ENCODE data around the gene DNMT3A. TPM values are rescaled to one million over a fixed set of nuclear protein-coding genes. Genes with fewer than 3 reads are reported as not detected.
A peak's percentile ranks its signal among the peaks of the same experiment; 100 is the strongest.

DNMT3A gene
- total RNA-seq, 4 donors from 2014 or later: 16.1 to 33.7 (median 21.0) TPM

DNA sequence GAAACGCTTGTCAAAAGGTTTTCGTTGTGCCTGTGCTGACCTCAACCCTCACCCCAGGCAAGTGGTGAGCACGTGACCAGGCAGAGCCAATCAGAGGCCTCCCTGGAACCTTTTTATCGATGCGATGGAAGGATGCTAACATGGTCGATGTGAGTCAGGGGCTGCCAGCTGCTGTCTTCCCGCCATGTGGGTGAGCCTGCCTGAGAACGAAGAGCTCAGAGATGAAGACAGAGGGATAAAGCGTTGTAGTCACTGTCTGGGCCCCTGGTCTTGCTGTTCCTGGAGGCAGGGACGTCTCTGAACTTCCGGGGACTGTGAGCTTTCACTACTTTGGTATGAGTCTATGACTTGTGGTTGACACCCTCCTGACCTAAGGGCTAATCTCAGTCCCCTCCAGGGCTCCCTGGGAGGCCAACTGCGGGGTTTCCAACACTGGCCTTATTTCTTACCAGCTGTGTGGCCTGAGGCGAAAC is 18.6 kb downstream of the DNMT3A start:
- in situ Hi-C loops (cut with MboI; ENCODE audit: low pct_ligation_motif_present in 1 of 4, low pct_unique_long_range_greater_than_20kb in 1 of 4, low sequenced_read_pairs in 3 of 4): no loop called here
- intact Hi-C loops (cut with DNase I; ENCODE audit: low total_unique reads): no loop called here
- H3K36me3 ChIP-seq: no peaks in the 10 kb centered on the region
- H3K27me3 ChIP-seq: no peaks in the 10 kb centered on the region
- TF ChIP-seq POLR2AphosphoS5 (IDR thresholded peaks at IDR 0.05) (no peak), POLR2A (IDR thresholded peaks at IDR 0.05) (no peak)
- H3K9me3 ChIP-seq: no peaks in the 10 kb centered on the region
- peak overlapping the region in 3 of 4 donors; percentile 20 to 38 (median 23) for H3K27ac ChIP-seq
- DNase-seq: no peak
- peaks cover 3 to 34% (median 14%) of the 10 kb centered on the region in 4 donors for H3K4me1 ChIP-seq
- H3K4me3 ChIP-seq: peak overlapping the region in 1 of 4 donors; percentile 8
- 78 to 80% methylated on average over 6 to 13 of the region's 13 CpGs for WGBS, 2 donors (ENCODE audit: low coverage in 1 of 2)

DNA sequence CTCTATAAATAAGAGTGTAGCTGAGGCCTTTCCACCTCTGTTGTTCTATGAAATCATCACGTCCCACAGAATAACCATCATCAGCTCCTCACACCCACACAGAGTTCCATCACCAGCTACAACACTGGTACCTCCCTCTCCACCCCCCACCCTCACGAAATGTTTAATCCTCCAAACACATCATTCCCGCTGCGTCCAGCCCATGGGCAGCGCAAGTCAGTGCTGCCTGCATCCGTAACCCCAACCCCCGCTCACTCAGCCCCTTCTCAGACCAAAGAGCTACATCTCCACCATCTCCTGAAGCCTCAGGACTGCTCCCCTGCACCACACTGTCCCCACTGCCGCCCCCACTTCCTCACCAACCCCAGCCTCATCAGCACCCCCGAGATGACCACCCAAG is 19.4 kb downstream of the DNMT3A start:
- no peak for TF ChIP-seq EP300 (IDR thresholded peaks at IDR 0.05; ENCODE audit: low read depth)
- no peak for TF ChIP-seq POLR2A (IDR thresholded peaks at IDR 0.05)
- TF ChIP-seq, protein P1, sequence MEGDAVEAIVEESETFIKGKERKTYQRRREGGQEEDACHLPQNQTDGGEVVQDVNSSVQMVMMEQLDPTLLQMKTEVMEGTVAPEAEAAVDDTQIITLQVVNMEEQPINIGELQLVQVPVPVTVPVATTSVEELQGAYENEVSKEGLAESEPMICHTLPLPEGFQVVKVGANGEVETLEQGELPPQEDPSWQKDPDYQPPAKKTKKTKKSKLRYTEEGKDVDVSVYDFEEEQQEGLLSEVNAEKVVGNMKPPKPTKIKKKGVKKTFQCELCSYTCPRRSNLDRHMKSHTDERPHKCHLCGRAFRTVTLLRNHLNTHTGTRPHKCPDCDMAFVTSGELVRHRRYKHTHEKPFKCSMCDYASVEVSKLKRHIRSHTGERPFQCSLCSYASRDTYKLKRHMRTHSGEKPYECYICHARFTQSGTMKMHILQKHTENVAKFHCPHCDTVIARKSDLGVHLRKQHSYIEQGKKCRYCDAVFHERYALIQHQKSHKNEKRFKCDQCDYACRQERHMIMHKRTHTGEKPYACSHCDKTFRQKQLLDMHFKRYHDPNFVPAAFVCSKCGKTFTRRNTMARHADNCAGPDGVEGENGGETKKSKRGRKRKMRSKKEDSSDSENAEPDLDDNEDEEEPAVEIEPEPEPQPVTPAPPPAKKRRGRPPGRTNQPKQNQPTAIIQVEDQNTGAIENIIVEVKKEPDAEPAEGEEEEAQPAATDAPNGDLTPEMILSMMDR (IDR thresholded peaks at IDR 0.05): no peak
- no peak for TF ChIP-seq POLR2AphosphoS5 (IDR thresholded peaks at IDR 0.05)
- no peak for DNase-seq
- Histone ChIP-seq H3K4me3 (no peak overlapping the region), H3K27ac (no peak overlapping the region), H3K4me1 (peaks cover 3 to 34% (median 14%) of the 10 kb centered on the region in 4 donors), H3K27me3 (no peaks in the 10 kb centered on the region), H3K9me3 (no peaks in the 10 kb centered on the region), H3K36me3 (no peaks in the 10 kb centered on the region)
- 79 to 86% methylated on average over 6 to 9 of the region's 9 CpGs for WGBS, 2 donors (ENCODE audit: low coverage in 1 of 2)
- intact Hi-C loops (cut with DNase I; ENCODE audit: low total_unique reads) (no loop called here), in situ Hi-C loops (cut with MboI; ENCODE audit: low pct_ligation_motif_present in 1 of 4, low pct_unique_long_range_greater_than_20kb in 1 of 4, low sequenced_read_pairs in 3 of 4) (no loop called here)

DNA sequence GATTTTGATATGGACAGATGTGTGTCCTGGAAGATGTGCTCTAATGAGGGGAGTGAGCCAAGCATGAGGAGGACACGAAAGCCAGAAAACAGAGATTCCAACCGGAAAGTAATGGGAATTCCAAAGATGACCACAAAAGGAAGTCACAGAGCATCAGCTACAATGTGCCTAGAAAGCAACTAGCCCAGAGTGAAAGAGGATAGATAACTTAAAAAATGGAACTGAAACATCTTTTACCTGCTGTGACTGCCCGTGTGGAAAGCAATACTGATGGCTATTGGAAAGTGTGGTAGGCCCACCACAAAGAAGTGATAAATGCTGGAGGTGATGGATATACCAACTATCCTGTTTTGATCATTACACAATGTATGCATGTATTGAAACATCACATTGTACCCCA is 21.6 kb downstream of the DNMT3A start:
- Histone ChIP-seq H3K27ac (no peak overlapping the region), H3K36me3 (no peaks in the 10 kb centered on the region), H3K27me3 (no peaks in the 10 kb centered on the region), H3K4me1 (peaks cover 11 to 44% (median 26%) of the 10 kb centered on the region in 4 donors), H3K4me3 (no peak overlapping the region), H3K9me3 (no peaks in the 10 kb centered on the region)
- TF ChIP-seq EP300 (IDR thresholded peaks at IDR 0.05; ENCODE audit: low read depth) (no peak), POLR2AphosphoS5 (IDR thresholded peaks at IDR 0.05) (no peak), POLR2A (IDR thresholded peaks at IDR 0.05) (no peak)
- TF ChIP-seq, protein P1 (IDR thresholded peaks at IDR 0.05): no peak
- in situ Hi-C loops (cut with MboI; ENCODE audit: low pct_ligation_motif_present in 1 of 4, low pct_unique_long_range_greater_than_20kb in 1 of 4, low sequenced_read_pairs in 3 of 4) (no loop called here), intact Hi-C loops (cut with DNase I; ENCODE audit: low total_unique reads) (no loop called here)
- DNase-seq: no peak
- 55 to 69% methylated on average over 3 of the region's 3 CpGs for WGBS, 2 donors (ENCODE audit: low coverage in 1 of 2)

DNA sequence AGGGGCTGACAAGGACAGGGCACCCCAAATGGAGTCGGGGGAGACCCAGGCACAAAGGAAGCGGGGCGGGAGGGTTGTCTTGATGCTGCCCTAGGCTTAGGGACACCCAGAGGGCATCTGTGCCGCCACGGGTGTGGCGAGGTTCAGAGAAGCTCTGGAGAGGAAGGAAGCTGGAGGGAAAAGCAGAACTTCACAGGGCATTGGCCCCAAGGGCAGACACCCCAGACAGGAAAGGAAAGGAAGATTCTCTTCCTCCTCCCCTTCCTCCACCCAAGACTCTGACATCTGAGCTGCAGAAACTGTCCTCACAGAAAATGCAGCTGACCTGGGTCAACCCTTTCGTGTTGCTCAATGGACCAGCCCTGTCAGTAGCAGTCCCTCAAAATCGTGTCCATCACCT is 25.6 kb downstream of the DNMT3A start:
- Histone ChIP-seq H3K27ac (peak overlapping the region; percentile 57 to 76 (median 62)), H3K4me3 (no peak overlapping the region), H3K9me3 (no peaks in the 10 kb centered on the region), H3K4me1 (peaks cover 31 to 46% (median 38%) of the 10 kb centered on the region in 4 donors), H3K27me3 (no peaks in the 10 kb centered on the region), H3K36me3 (no peaks in the 10 kb centered on the region)
- in situ Hi-C loops (cut with MboI; ENCODE audit: low pct_ligation_motif_present in 1 of 4, low pct_unique_long_range_greater_than_20kb in 1 of 4, low sequenced_read_pairs in 3 of 4) (no loop called here), intact Hi-C loops (cut with DNase I; ENCODE audit: low total_unique reads) (no loop called here)
- 75 to 98% methylated on average over 6 to 8 of the region's 8 CpGs for WGBS, 2 donors (ENCODE audit: low coverage in 1 of 2)
- no peak for DNase-seq
- TF ChIP-seq EP300 (IDR thresholded peaks at IDR 0.05; ENCODE audit: low read depth): no peak
- no peak for TF ChIP-seq POLR2AphosphoS5 (IDR thresholded peaks at IDR 0.05)
- no peak for TF ChIP-seq POLR2A (IDR thresholded peaks at IDR 0.05)
- TF ChIP-seq, protein P1 (IDR thresholded peaks at IDR 0.05): no peak

DNA sequence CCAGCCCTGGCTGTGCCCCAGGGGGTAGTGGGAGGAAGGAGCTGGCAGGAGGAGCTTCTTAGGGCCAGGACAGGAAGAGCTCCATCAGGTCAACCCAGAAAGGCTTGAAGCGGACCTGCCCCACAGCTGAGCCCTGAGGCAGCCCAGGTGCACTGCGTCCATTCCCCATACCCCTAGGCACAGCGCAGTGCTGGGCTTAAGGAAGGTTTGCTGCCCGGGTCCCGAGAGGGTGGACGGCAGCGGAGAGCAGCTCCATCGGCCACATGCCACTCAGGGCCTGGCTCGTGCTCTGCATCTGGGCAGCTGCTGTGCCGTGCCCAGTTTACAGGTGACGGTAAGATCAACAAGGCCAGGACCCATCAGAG is 26.4 kb downstream of the DNMT3A start:
- H3K4me1 ChIP-seq: peaks cover 33 to 53% (median 46%) of the 10 kb centered on the region in 4 donors

More for the DNA sequence above, 26.4 kb downstream of the DNMT3A start:
- no peaks in the 10 kb centered on the region for H3K9me3 ChIP-seq
- H3K27ac ChIP-seq: peak overlapping the region; percentile 57 to 76 (median 62)
- H3K4me3 ChIP-seq: no peak overlapping the region
- H3K27me3 ChIP-seq: no peaks in the 10 kb centered on the region
- in situ Hi-C loops (cut with MboI; ENCODE audit: low pct_ligation_motif_present in 1 of 4, low pct_unique_long_range_greater_than_20kb in 1 of 4, low sequenced_read_pairs in 3 of 4) (no loop called here), intact Hi-C loops (cut with DNase I; ENCODE audit: low total_unique reads) (no loop called here)
- TF ChIP-seq EP300 (IDR thresholded peaks at IDR 0.05; ENCODE audit: low read depth) (no peak), POLR2A (IDR thresholded peaks at IDR 0.05) (no peak), POLR2AphosphoS5 (IDR thresholded peaks at IDR 0.05) (no peak)
- TF ChIP-seq, protein P1 (IDR thresholded peaks at IDR 0.05): no peak
- no peaks in the 10 kb centered on the region for H3K36me3 ChIP-seq
- 76% methylated on average over 6 of the region's 11 CpGs; no CpG with 5 or more reads in 1 of the 2 donors for WGBS, 2 donors (ENCODE audit: low coverage in 1 of 2)
- DNase-seq: no peak
